Mononuclear cell (primary cell): ENCODE measurements around the gene HLA-C. TPM values are rescaled to one million over a fixed set of nuclear protein-coding genes. Genes with fewer than 3 reads are reported as not detected.
"Not testable (repeated sequence)": the region's sequence is repeated elsewhere in the genome, so short reads cannot be mapped to it uniquely, and the experiment has no call there.

Experiments
- H3K27me3 ChIP-seq: 2 replicates; pipeline ENCODE4 v1.6.0; 2011; ENCODE audit warnings: low read length, control low read depth; ENCODE audit not compliant: insufficient read depth
- H3K4me1 ChIP-seq: 2 replicates; pipeline ENCODE4 v1.5.1; 2011; ENCODE audit warnings: mild to moderate bottlenecking, low read length, control low read depth; ENCODE audit not compliant: insufficient read depth
- H3K4me3 ChIP-seq: 2 replicates; pipeline ENCODE4 v1.5.1; 2011; ENCODE audit warnings: mild to moderate bottlenecking, low read length, moderate library complexity
- H3K9me3 ChIP-seq: 2 replicates; pipeline ENCODE4 v1.5.1; 2011; ENCODE audit warnings: low read depth, mild to moderate bottlenecking, control low read depth, low read length
- total RNA-seq: library from RNA; depleted of rRNA; stranded (reverse); fragments of >200 nt; gene quantifications from one replicate; pipeline ENCODE4 v1.2.3, GENCODE V29; 2012

Gene HLA-C
- total RNA-seq, 1 donor = 1,178 TPM

DNA sequence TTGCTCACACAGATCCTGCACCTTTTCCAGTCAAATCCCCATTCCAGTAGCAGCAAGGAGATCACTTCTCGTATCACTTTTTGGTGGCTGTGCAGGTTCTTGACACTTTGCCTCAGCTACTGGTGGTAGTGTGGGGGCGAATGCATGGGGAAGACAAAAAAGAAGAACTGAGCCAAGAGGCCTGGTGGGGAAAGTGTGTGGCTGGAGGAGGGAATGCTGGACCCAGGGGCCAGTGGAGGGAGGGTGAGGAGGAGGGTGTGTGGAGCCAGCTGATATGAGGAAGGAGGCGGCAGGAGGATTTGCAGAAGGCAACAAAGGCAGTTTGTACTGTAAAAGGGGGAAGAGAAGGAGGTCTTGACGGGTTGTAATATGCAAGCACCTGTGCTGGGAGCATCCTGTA is 15.7 kb upstream of the HLA-C start:
- no peaks in the 10 kb centered on the region for H3K4me1 ChIP-seq
- H3K9me3 ChIP-seq = no peaks in the 10 kb centered on the region
- no peak overlapping the region for H3K4me3 ChIP-seq
- peaks cover 2% of the 10 kb centered on the region for H3K27me3 ChIP-seq

DNA sequence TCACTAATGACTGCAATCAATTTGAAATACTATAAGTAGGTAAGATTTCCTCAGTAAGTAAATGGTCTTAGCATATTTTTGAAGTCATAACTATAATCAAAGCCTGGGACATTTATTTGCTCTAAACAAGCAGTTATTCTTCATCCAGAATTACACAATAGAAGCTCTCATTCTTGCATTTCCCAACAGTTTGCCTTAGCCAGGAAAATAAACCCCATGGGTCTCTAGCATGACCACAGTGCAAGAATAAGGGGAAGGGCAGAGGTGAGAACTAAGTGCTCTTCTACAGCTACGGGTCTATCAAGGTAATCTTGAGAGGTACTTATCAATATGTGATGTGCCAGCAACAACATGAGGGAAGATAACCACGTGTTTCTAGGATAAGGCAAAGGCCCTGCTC is 14.1 kb upstream of the HLA-C start:
- Histone ChIP-seq H3K9me3 (no peaks in the 10 kb centered on the region), H3K4me3 (no peak overlapping the region), H3K4me1 (no peaks in the 10 kb centered on the region), H3K27me3 (peaks cover 2% of the 10 kb centered on the region)

GRCh38 chr6:31285486-31285885 is 13.6 kb upstream of the HLA-C start:
- Histone ChIP-seq H3K27me3 (peaks cover 2% of the 10 kb centered on the region), H3K9me3 (no peaks in the 10 kb centered on the region), H3K4me1 (no peaks in the 10 kb centered on the region), H3K4me3 (no peak overlapping the region)

DNA sequence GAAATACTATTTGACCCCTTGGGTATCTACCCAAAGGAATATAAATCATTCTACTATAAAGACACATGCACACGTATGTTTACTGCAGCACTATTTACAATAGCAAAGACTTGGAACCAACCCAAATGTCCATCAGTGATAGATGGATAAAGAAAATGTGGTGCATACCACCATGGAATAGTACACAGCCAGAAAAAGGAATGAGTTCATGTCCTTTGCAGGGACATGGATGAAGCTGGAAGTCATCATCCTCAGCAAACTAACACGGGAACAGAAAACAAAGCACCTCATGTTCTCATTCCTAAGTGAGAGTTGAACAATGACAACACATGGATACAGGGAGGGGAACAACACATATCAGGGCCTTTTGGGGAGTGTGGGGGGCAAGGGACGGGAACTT is 7.8 kb upstream of the HLA-C start:
- H3K9me3 ChIP-seq, H3K4me3 ChIP-seq, H3K4me1 ChIP-seq, H3K27me3 ChIP-seq: not testable (repeated sequence)

- Histone ChIP-seq H3K4me1 (peaks cover 48% of the 10 kb centered on the region), H3K4me3 (peak overlapping the region; percentile 91), H3K9me3 (no peaks in the 10 kb centered on the region), H3K27me3 (no peaks in the 10 kb centered on the region)
Measured at GRCh38 chr6:31272836-31273626, 1.1 kb upstream of the HLA-C start.

DNA sequence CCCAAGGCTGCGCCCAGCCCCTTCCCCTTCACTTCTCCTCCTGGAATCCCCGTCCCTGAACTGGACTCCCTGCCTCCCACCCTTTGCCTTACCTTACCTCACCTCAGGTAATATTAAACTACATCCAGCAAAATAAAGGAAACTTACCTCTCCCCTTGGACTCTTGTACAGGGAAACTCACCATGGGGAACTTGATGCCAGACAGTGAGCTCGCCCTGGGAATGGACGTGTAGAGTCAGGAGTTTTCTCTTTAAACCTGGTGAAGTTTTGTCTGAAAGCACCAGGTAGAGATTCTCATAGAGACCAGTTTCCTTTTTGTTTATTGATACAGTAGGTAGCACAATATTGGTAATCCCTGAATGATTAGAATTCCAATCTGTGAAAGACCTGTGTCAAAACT is 544 bp upstream of the HLA-C start:
- Histone ChIP-seq H3K4me1 (peaks cover 52% of the 10 kb centered on the region), H3K4me3 (peak overlapping the region; percentile 91), H3K9me3 (no peaks in the 10 kb centered on the region), H3K27me3 (no peaks in the 10 kb centered on the region)

DNA sequence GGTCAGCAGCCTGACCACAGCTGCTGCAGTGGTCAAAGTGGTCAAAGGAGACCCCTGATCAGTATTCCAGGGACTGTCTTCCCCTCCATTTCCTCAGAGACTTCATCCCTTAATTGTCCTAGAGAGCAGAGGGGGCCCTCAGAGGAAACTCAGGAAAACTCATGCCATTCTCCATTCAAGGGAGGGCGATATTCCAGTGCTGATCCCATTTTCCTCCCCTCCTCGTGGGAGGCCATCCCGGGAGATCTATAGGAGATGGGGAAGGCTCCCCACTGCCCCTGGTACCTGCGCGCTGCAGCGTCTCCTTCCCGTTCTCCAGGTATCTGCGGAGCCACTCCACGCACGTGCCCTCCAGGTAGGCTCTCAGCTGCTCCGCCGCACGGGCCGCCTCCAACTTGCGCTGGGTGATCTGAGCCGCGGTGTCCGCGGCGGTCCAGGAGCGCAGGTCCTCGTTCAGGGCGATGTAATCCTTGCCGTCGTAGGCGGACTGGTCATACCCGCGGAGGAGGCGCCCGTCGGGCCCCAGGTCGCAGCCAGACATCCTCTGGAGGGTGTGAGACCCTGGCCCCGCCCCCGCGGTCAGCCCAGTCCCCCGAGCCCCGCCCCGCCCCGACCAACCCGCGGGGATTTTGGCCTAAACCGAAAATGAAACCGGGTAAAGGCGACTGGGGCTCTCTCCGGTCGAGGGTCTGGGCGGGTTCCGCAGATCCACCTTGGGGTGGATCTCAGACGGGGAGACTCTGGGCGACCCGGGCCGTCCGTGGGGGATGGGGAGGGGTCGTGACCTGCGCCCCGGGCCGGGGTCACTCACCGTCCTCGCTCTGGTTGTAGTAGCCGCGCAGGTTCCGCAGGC is 878 bp downstream of the HLA-C start:
- Histone ChIP-seq H3K4me3 (peak overlapping the region; percentile 91), H3K27me3 (no peaks in the 10 kb centered on the region), H3K4me1 (peaks cover 53% of the 10 kb centered on the region), H3K9me3 (no peaks in the 10 kb centered on the region)

DNA sequence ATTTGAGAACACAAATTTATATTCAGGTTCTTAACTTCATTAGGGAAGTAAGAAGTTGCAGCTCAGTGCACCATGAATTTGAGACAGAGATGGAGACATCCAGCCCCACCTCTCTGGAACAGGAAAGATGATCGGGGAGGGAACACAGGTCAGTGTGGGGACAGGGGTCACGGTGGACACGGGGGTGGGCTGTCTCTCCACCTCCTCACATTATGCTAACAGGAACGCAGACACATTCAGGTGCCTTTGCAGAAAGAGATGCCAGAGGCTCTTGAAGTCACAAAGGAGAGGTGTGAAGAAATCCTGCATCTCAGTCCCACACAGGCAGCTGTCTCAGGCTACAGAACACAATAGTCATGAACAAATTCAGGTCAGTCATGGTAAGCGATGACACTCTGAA is 3.1 kb downstream of the HLA-C start:
- H3K27me3 ChIP-seq = no peaks in the 10 kb centered on the region
- H3K4me3 ChIP-seq = no peak overlapping the region
- peaks cover 47% of the 10 kb centered on the region for H3K4me1 ChIP-seq
- H3K9me3 ChIP-seq = no peaks in the 10 kb centered on the region

- Histone ChIP-seq H3K4me3 (no peak overlapping the region), H3K4me1 (peaks cover 46% of the 10 kb centered on the region), H3K27me3 (no peaks in the 10 kb centered on the region), H3K9me3 (peaks cover 2% of the 10 kb centered on the region)
Measured at GRCh38 chr6:31268369-31268765, 3.5 kb downstream of the HLA-C start.

DNA sequence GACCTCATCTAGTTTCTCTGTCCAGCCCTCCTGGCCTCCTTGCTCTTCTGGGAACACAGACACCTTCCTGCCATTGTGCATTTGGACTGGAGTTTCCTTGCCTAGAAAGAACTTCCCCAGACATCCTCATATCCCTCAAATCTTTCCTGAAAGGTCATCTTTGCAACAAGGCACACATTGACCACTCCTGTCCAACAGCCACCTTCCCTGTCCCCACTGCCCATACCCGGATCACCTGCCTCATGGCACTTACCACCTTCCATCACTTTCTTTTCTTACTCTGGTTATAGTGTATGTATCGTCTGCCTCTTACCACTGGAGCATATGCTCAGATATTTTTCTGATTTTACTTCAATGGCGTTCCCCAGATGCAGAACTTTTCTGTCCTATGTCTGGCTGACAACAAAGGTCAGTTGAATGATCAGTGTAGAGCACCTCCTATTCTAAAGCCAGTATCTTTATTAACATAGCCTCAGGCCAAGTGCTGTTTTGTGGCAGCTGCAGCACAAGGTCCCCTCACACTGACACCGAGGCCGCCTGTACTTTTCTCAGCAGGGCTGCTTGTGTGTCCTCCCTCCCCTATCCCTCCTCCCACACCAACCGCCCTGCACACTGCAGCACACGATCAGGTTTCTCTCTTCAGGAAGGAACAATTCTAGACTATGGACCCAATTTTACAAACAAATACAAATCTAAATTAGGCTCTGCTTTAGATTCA is 4.1 kb downstream of the HLA-C start:
- Histone ChIP-seq H3K4me1 (peaks cover 41% of the 10 kb centered on the region), H3K27me3 (no peaks in the 10 kb centered on the region), H3K4me3 (no peak overlapping the region)

DNA sequence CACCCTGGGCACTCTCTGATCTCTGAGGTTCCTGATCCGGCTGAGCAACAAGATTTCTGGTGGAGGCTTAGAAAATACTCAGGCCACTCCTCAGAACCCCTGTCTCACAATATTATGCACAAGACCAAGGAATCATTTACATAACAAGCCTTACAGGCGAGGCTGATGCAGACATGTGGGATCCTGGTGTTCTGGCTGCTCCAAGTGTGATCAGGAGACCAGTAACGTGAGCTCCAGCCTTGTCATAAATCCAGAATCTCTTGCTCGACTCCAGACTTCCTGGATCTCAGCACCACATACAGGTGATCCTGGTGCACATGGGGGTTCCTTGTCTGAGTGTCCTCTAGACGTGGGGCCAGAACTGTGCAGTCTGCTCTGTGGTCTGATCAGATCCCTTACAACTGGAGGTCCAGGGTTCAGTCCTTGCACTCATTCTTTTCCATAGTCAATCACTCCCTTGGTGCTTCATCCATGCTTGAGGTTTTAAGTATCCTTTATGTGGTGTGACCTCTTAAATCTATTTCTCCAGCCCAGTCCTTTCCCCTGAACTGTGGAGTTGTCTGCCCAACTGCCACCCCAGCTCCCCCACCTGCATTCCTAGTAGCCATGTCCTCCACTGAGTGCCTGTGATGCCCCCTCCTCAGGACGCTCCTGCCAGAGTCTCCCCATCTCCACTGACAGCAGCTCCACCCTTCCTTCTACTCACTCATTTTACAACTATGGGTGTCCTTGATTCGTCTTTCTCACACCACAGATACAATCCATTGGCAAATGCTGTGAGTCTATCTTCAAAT is 5.1 kb downstream of the HLA-C start:
- H3K9me3 ChIP-seq = peaks cover 13% of the 10 kb centered on the region
- H3K27me3 ChIP-seq = no peaks in the 10 kb centered on the region
- no peak overlapping the region for H3K4me3 ChIP-seq
- H3K4me1 ChIP-seq = peaks cover 34% of the 10 kb centered on the region

More for the DNA sequence above, 4.1 kb downstream of the HLA-C start:
- peaks cover 8% of the 10 kb centered on the region for H3K9me3 ChIP-seq

- peaks cover 34% of the 10 kb centered on the region for H3K4me1 ChIP-seq
- no peaks in the 10 kb centered on the region for H3K27me3 ChIP-seq
- peaks cover 13% of the 10 kb centered on the region for H3K9me3 ChIP-seq
- no peak overlapping the region for H3K4me3 ChIP-seq
Measured at GRCh38 chr6:31265926-31266325, 6.0 kb downstream of the HLA-C start.

- not testable (repeated sequence) for H3K4me1 ChIP-seq, H3K27me3 ChIP-seq, H3K4me3 ChIP-seq
- H3K9me3 ChIP-seq = peaks cover 13% of the 10 kb centered on the region
Measured at GRCh38 chr6:31263346-31263933, 8.5 kb downstream of the HLA-C start.

DNA sequence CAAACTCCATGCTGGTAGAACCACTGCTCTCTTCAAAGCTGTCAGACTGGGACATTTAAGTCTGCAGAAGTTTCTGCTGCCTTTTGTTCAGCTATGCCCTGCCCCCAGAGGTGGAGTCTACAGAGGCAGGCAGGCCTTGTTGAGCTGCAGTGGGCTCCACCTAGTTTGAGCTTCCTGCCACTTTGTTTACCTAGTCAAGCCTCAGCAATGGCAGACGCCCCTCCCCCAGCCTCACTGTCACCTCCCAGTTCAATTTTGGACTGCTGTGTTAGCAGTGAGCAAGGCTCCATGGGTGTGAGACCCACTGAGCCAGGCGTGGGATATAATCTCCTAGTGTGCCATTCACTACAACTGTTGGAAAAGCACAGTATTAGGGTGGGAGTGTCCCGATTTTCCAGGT is 11.9 kb downstream of the HLA-C start:
- not testable (repeated sequence) for H3K4me3 ChIP-seq, H3K4me1 ChIP-seq, H3K27me3 ChIP-seq
- H3K9me3 ChIP-seq = peaks cover 13% of the 10 kb centered on the region
